ENCODE data around the gene SFXN5.

Gene SFXN5

GRCh38 chr2:73077424-73077795, 5.9 kb upstream of the SFXN5 start:
- H3K4me2 ChIP-seq (ENCODE audit: low read length), result no peak overlapping the region
- H3K9ac ChIP-seq (ENCODE audit: low read length), result no peak overlapping the region
- no peaks in the 10 kb centered on the region for H3K79me1 ChIP-seq (ENCODE audit: low read length)
- H4K8ac ChIP-seq (ENCODE audit: low read depth, low read length), result no peak overlapping the region
- no peak overlapping the region for H4K5ac ChIP-seq (ENCODE audit: low read length)
- no peak overlapping the region for H2BK15ac ChIP-seq (replicated peaks; ENCODE audit: low read depth)
- H3K4me1 ChIP-seq (ENCODE audit: control insufficient read depth, low read depth, low read length), result peaks cover 2% of the 10 kb centered on the region
- H2AK5ac ChIP-seq (ENCODE audit: low read length), result no peak overlapping the region
- no CpG with 5 or more reads among the region's 1 CpG for WGBS (ENCODE audit: extremely low coverage, insufficient coverage, low lambda C conversion rate)
- no peak overlapping the region for H3K27ac ChIP-seq (ENCODE audit: low read depth, low read length)
- H3K18ac ChIP-seq (ENCODE audit: low read length), result no peak overlapping the region
- no peaks in the 10 kb centered on the region for H3K36me3 ChIP-seq (ENCODE audit: control insufficient read depth, insufficient read depth, low read length)
- DNase-seq, result no peak
- no peak overlapping the region for H2BK120ac ChIP-seq (ENCODE audit: low read depth, low read length)
- H2BK5ac ChIP-seq (ENCODE audit: low read length), result no peak overlapping the region
- no peaks in the 10 kb centered on the region for H3K27me3 ChIP-seq (ENCODE audit: insufficient read depth, low read length, poor library complexity)
- no peaks in the 10 kb centered on the region for H3K79me2 ChIP-seq (ENCODE audit: control insufficient read depth, insufficient read depth, low read length)
- no peak overlapping the region for H3K4me3 ChIP-seq (ENCODE audit: low read length)
- H3K4ac ChIP-seq (ENCODE audit: low read depth, low read length), result no peak overlapping the region
- H3K23ac ChIP-seq (ENCODE audit: low read length), result no peak overlapping the region
- no peak overlapping the region for H3K56ac ChIP-seq (ENCODE audit: low read length)

GRCh38 chr2:73076701-73077423, 5.3 kb upstream of the SFXN5 start:
- Histone ChIP-seq H3K4ac (ENCODE audit: low read depth, low read length) (no peak overlapping the region), H2BK120ac (ENCODE audit: low read depth, low read length) (no peak overlapping the region), H2BK5ac (ENCODE audit: low read length) (no peak overlapping the region), H3K36me3 (ENCODE audit: control insufficient read depth, insufficient read depth, low read length) (no peaks in the 10 kb centered on the region), H3K4me1 (ENCODE audit: control insufficient read depth, low read depth, low read length) (peaks cover 2% of the 10 kb centered on the region), H4K5ac (ENCODE audit: low read length) (no peak overlapping the region), H3K23ac (ENCODE audit: low read length) (no peak overlapping the region), H4K8ac (ENCODE audit: low read depth, low read length) (no peak overlapping the region), H3K27ac (ENCODE audit: low read depth, low read length) (no peak overlapping the region), H3K56ac (ENCODE audit: low read length) (no peak overlapping the region), H3K79me1 (ENCODE audit: low read length) (no peaks in the 10 kb centered on the region), H2BK15ac (replicated peaks; ENCODE audit: low read depth) (no peak overlapping the region), H3K27me3 (ENCODE audit: insufficient read depth, low read length, poor library complexity) (no peaks in the 10 kb centered on the region), H3K9ac (ENCODE audit: low read length) (no peak overlapping the region), H2AK5ac (ENCODE audit: low read length) (no peak overlapping the region), H3K18ac (ENCODE audit: low read length) (no peak overlapping the region), H3K4me2 (ENCODE audit: low read length) (no peak overlapping the region), H3K79me2 (ENCODE audit: control insufficient read depth, insufficient read depth, low read length) (no peaks in the 10 kb centered on the region), H3K4me3 (ENCODE audit: low read length) (no peak overlapping the region)
- DNase-seq, result no peak
- WGBS (ENCODE audit: extremely low coverage, insufficient coverage, low lambda C conversion rate), result no CpG with 5 or more reads among the region's 8 CpGs

- Histone ChIP-seq H2BK120ac (ENCODE audit: low read depth, low read length) (no peak overlapping the region), H4K5ac (ENCODE audit: low read length) (no peak overlapping the region), H3K79me1 (ENCODE audit: low read length) (no peaks in the 10 kb centered on the region), H3K27ac (ENCODE audit: low read depth, low read length) (no peak overlapping the region), H4K8ac (ENCODE audit: low read depth, low read length) (no peak overlapping the region), H2AK5ac (ENCODE audit: low read length) (no peak overlapping the region), H3K36me3 (ENCODE audit: control insufficient read depth, insufficient read depth, low read length) (no peaks in the 10 kb centered on the region), H2BK15ac (replicated peaks; ENCODE audit: low read depth) (no peak overlapping the region), H3K4me3 (ENCODE audit: low read length) (no peak overlapping the region), H3K23ac (ENCODE audit: low read length) (no peak overlapping the region), H3K79me2 (ENCODE audit: control insufficient read depth, insufficient read depth, low read length) (no peaks in the 10 kb centered on the region), H3K9ac (ENCODE audit: low read length) (no peak overlapping the region), H3K4ac (ENCODE audit: low read depth, low read length) (no peak overlapping the region), H3K27me3 (ENCODE audit: insufficient read depth, low read length, poor library complexity) (no peaks in the 10 kb centered on the region), H3K56ac (ENCODE audit: low read length) (no peak overlapping the region), H3K18ac (ENCODE audit: low read length) (no peak overlapping the region), H3K4me1 (ENCODE audit: control insufficient read depth, low read depth, low read length) (no peaks in the 10 kb centered on the region), H3K4me2 (ENCODE audit: low read length) (no peak overlapping the region), H2BK5ac (ENCODE audit: low read length) (no peak overlapping the region)
- no peak for DNase-seq
- WGBS (ENCODE audit: extremely low coverage, insufficient coverage, low lambda C conversion rate), result no CpG with 5 or more reads among the region's 23 CpGs
Measured at GRCh38 chr2:73075477-73076373, 4.2 kb upstream of the SFXN5 start.

GRCh38 chr2:73074110-73075069, 2.9 kb upstream of the SFXN5 start:
- DNase-seq, result no peak
- no peak overlapping the region for H3K27ac ChIP-seq (ENCODE audit: low read depth, low read length)
- H2BK120ac ChIP-seq (ENCODE audit: low read depth, low read length), result no peak overlapping the region
- H3K4me2 ChIP-seq (ENCODE audit: low read length), result no peak overlapping the region
- H2AK5ac ChIP-seq (ENCODE audit: low read length), result no peak overlapping the region
- peaks cover 7% of the 10 kb centered on the region for H3K79me1 ChIP-seq (ENCODE audit: low read length)
- no peaks in the 10 kb centered on the region for H3K36me3 ChIP-seq (ENCODE audit: control insufficient read depth, insufficient read depth, low read length)
- no peak overlapping the region for H3K9ac ChIP-seq (ENCODE audit: low read length)
- H3K23ac ChIP-seq (ENCODE audit: low read length), result no peak overlapping the region
- no peak overlapping the region for H2BK5ac ChIP-seq (ENCODE audit: low read length)
- H3K56ac ChIP-seq (ENCODE audit: low read length), result no peak overlapping the region
- no CpG with 5 or more reads among the region's 13 CpGs for WGBS (ENCODE audit: extremely low coverage, insufficient coverage, low lambda C conversion rate)
- H3K4me1 ChIP-seq (ENCODE audit: control insufficient read depth, low read depth, low read length), result peaks cover 4% of the 10 kb centered on the region
- no peak overlapping the region for H4K5ac ChIP-seq (ENCODE audit: low read length)
- no peaks in the 10 kb centered on the region for H3K27me3 ChIP-seq (ENCODE audit: insufficient read depth, low read length, poor library complexity)
- peaks cover 9% of the 10 kb centered on the region for H3K79me2 ChIP-seq (ENCODE audit: control insufficient read depth, insufficient read depth, low read length)
- H4K8ac ChIP-seq (ENCODE audit: low read depth, low read length), result no peak overlapping the region
- H2BK15ac ChIP-seq (replicated peaks; ENCODE audit: low read depth), result no peak overlapping the region
- H3K18ac ChIP-seq (ENCODE audit: low read length), result no peak overlapping the region
- no peak overlapping the region for H3K4ac ChIP-seq (ENCODE audit: low read depth, low read length)
- no peak overlapping the region for H3K4me3 ChIP-seq (ENCODE audit: low read length)

- Histone ChIP-seq H4K5ac (ENCODE audit: low read length) (no peak overlapping the region), H3K4ac (ENCODE audit: low read depth, low read length) (no peak overlapping the region), H3K4me2 (ENCODE audit: low read length) (peak overlapping the region; percentile 87), H3K79me1 (ENCODE audit: low read length) (peaks cover 20% of the 10 kb centered on the region), H3K18ac (ENCODE audit: low read length) (no peak overlapping the region), H3K9ac (ENCODE audit: low read length) (peak overlapping the region; percentile 97), H2BK120ac (ENCODE audit: low read depth, low read length) (no peak overlapping the region), H3K36me3 (ENCODE audit: control insufficient read depth, insufficient read depth, low read length) (no peaks in the 10 kb centered on the region), H3K27me3 (ENCODE audit: insufficient read depth, low read length, poor library complexity) (no peaks in the 10 kb centered on the region), H2BK5ac (ENCODE audit: low read length) (no peak overlapping the region), H3K4me3 (ENCODE audit: low read length) (no peak overlapping the region), H3K27ac (ENCODE audit: low read depth, low read length) (no peak overlapping the region), H3K56ac (ENCODE audit: low read length) (peak overlapping the region; percentile 99), H2AK5ac (ENCODE audit: low read length) (no peak overlapping the region), H2BK15ac (replicated peaks; ENCODE audit: low read depth) (no peak overlapping the region), H3K23ac (ENCODE audit: low read length) (no peak overlapping the region), H4K8ac (ENCODE audit: low read depth, low read length) (no peak overlapping the region), H3K4me1 (ENCODE audit: control insufficient read depth, low read depth, low read length) (peaks cover 9% of the 10 kb centered on the region), H3K79me2 (ENCODE audit: control insufficient read depth, insufficient read depth, low read length) (peaks cover 24% of the 10 kb centered on the region)
- no CpG with 5 or more reads among the region's 1 CpG for WGBS (ENCODE audit: extremely low coverage, insufficient coverage, low lambda C conversion rate)
- DNase-seq, result no peak
Measured at GRCh38 chr2:73072416-73072815, 904 bp upstream of the SFXN5 start.

Measured in mesendoderm (in vitro differentiated cells).